HepG2 (cell line): Measurements from ENCODE around the gene DZANK1. TPM values are rescaled to one million over a fixed set of nuclear protein-coding genes. Genes with fewer than 3 reads are reported as not detected.
A peak's percentile ranks its signal among the peaks of the same experiment; 100 is the strongest.

Source experiments
- CHD4 ChIP-seq: fragments of 200-600 bp; sonication (generic); IDR thresholded peaks from 2 replicates; pipeline ENCODE4 v1.7.0; 2017; ENCODE audit warnings: mild to moderate bottlenecking, low read length, borderline replicate concordance
- ESRRA ChIP-seq: sonication (generic); formaldehyde crosslinking; IDR thresholded peaks from 2 replicates; pipeline ENCODE4 v1.5.1; 2020; ENCODE audit warnings: mild to moderate bottlenecking, low read depth, missing genetic modification reagents
- HBP1 ChIP-seq: IDR thresholded peaks from 2 replicates; pipeline ENCODE4 v1.6.1; 2016; ENCODE audit warnings: low read depth, control low read depth
- IKZF5 ChIP-seq: IDR thresholded peaks from 2 replicates; pipeline ENCODE4 v1.6.1; 2018; ENCODE audit warnings: missing genetic modification reagents, mild to moderate bottlenecking, missing compliant biosample characterization
- KLF16 ChIP-seq, 2 experiments: sonication (generic) in 1 of 2; formaldehyde crosslinking in 1 of 2; IDR thresholded peaks; 2 replicates each; pipeline versions ENCODE4 v1.6.1 to v1.8.0; 2016 to 2023; ENCODE audit warnings: missing genetic modification reagents in 2 of 2, missing compliant biosample characterization in 1 of 2
- MAF1 ChIP-seq: sonication (generic); formaldehyde crosslinking; IDR thresholded peaks from 2 replicates; pipeline ENCODE4 v1.5.0; 2020; ENCODE audit warnings: missing genetic modification reagents, borderline replicate concordance
- MED13 ChIP-seq: sonication (generic); formaldehyde crosslinking; IDR thresholded peaks from 2 replicates; pipeline ENCODE4 v1.5.0; 2020; ENCODE audit warnings: missing genetic modification reagents
- MXD4 ChIP-seq: IDR thresholded peaks from 2 replicates; pipeline ENCODE4 v1.6.1; 2016; ENCODE audit warnings: mild to moderate bottlenecking, missing biosample characterization, missing genetic modification reagents
- PATZ1 ChIP-seq: sonication (generic); formaldehyde crosslinking; IDR thresholded peaks from 2 replicates; pipeline ENCODE4 v1.4.0; 2020; ENCODE audit warnings: missing genetic modification reagents
- RNF219 ChIP-seq: sonication (generic); formaldehyde crosslinking; IDR thresholded peaks from 2 replicates; pipeline ENCODE4 v1.5.0; 2020; ENCODE audit warnings: mild to moderate bottlenecking, missing genetic modification reagents
- SALL2 ChIP-seq: sonication (generic); formaldehyde crosslinking; IDR thresholded peaks from 2 replicates; pipeline ENCODE4 v1.8.1; 2023; ENCODE audit warnings: mild to moderate bottlenecking, missing genetic modification reagents, inconsistent platforms
- SKIL ChIP-seq: sonication (generic); formaldehyde crosslinking; IDR thresholded peaks from 2 replicates; pipeline ENCODE4 v1.8.0; 2022; ENCODE audit warnings: missing genetic modification reagents, mild to moderate bottlenecking, moderate library complexity, borderline replicate concordance
- SMC3 ChIP-seq: IDR thresholded peaks from 2 replicates; pipeline ENCODE4 v1.6.1; 2011; ENCODE audit warnings: low read length, improper control_type of control experiment
- ZBTB34 ChIP-seq: sonication (generic); formaldehyde crosslinking; IDR thresholded peaks from 2 replicates; pipeline ENCODE4 v1.8.0; 2022; ENCODE audit warnings: mild to moderate bottlenecking, missing genetic modification reagents
- ZKSCAN1 ChIP-seq: fragments of 150-350 bp; IDR thresholded peaks from 2 replicates; pipeline ENCODE4 v1.6.1; 2014; ENCODE audit warnings: low read length
- ZNF282 ChIP-seq: fragments of 450-650 bp; IDR thresholded peaks from 2 replicates; pipeline ENCODE4 v1.6.1; 2018; ENCODE audit not compliant: partially characterized antibody
- ZNF292 ChIP-seq: sonication (generic); formaldehyde crosslinking; IDR thresholded peaks from 2 replicates; pipeline ENCODE4 v1.8.1; 2022; ENCODE audit warnings: mild to moderate bottlenecking, low read depth, missing genetic modification reagents, borderline replicate concordance
- ZNF3 ChIP-seq: IDR thresholded peaks from 2 replicates; pipeline ENCODE4 v1.7.0; 2017; ENCODE audit warnings: inconsistent platforms
- polyA plus RNA-seq, 8 experiments: library from polyadenylated mRNA; depleted of rRNA in 3 of 8; stranded (reverse) in 7 of 8; unstranded in 1 of 8; fragments of >200 nt; fragmentation: Illumina TruSeq in 4 of 8; extraction: Trizol in 4 of 8; gene quantifications; 2 replicates each; pipeline versions ENCODE4 v1.2.1 to v1.2.3, GENCODE V29; 2011 to 2016; ENCODE audit warnings: low read depth in 4 of 8, missing spikeins in 1 of 8, mixed read lengths in 1 of 8; ENCODE audit not compliant: insufficient read depth in 1 of 8
- total RNA-seq, 5 experiments: library from RNA; depleted of rRNA; stranded (reverse); fragments of >200 nt; fragmentation: Illumina TruSeq; extraction: Trizol; gene quantifications; 2 replicates each; pipeline ENCODE4 v1.2.3, GENCODE V29; 2016; ENCODE audit warnings: low read depth in 1 of 5

Gene DZANK1
- total and polyA plus RNA-seq, 2 of the 13 experiments (the other 11 are each of a cell fraction or from before 2014, with no cell fraction given) = 1.6 to 3.2 TPM

- TF ChIP-seq ZNF3 (CRISPR knock-in tag) (peak; percentile 52; the same call in 1 of the 2 replicates), MXD4 (CRISPR knock-in tag) (peak; percentile 89), IKZF5 (CRISPR knock-in tag) (peak; percentile 96), HBP1 (CRISPR knock-in tag) (peak; percentile 88), RNF219 (no peak), SMC3 (no peak), MED13 (CRISPR knock-in tag) (0 out of 2 replicates have a peak, but pooled peaks have one; percentile 45), SALL2 (peak; percentile 75; the same call in 1 of the 2 replicates), ZBTB34 (CRISPR knock-in tag) (peak; percentile 84), ZKSCAN1 (0 out of 2 replicates have a peak, but pooled peaks have one; percentile 10), PATZ1 (CRISPR knock-in tag) (peak; percentile 71), ESRRA (CRISPR knock-in tag) (0 out of 2 replicates have a peak, but pooled peaks have one; percentile 61), ZNF282 (no peak), MAF1 (peak; percentile 89), ZNF292 (CRISPR knock-in tag) (peak; percentile 96), SKIL (CRISPR knock-in tag) (no peak), CHD4 (no peak), KLF16 (CRISPR knock-in tag; IDR thresholded peaks at IDR 0.05) (peak in 1 of 2 experiments; percentile 41; a peak in 1 of 4 replicates)
Measured at GRCh38 chr20:18496740-18497592, 30.1 kb upstream of the DZANK1 start, which contains the start of gene RBBP9 (continued).
